GM12878 (cell line): ENCODE data around the gene UBALD2. TPM values are rescaled to one million over a fixed set of nuclear protein-coding genes. Genes with fewer than 3 reads are reported as not detected.

Source experiments
- ATAC-seq: fragments of 200-7000 bp; cut with Tn5 transposase; 3 replicates; pipeline ENCODE4 v1.9.1; 2020; ENCODE audit warnings: mild to moderate bottlenecking, moderate library complexity
- BruUV-seq: library from RNA; stranded (reverse); fragments of 400-500 nt; replicated peaks from 2 replicates; lab custom pipeline; 2021; lab: Mats Ljungman, UMichigan
- CTCF ChIA-PET: fragments of 300-600 bp; sonication (Branson Sonifier 250); formaldehyde crosslinking; extraction: SDS; loops from one replicate; lab custom pipeline; 2021; ENCODE audit warnings: inconsistent platforms; lab: Yijun Ruan, JAX
- POLR2A ChIA-PET: fragments of 350-600 bp; formaldehyde crosslinking; extraction: SDS; loops from one replicate; lab custom pipeline; 2021; ENCODE audit warnings: inconsistent platforms; lab: Charles Lee
- RAD21 ChIA-PET: fragments of 300-600 bp; sonication (Branson Sonifier 250); formaldehyde crosslinking; loops from one replicate; lab custom pipeline; 2023; ENCODE audit warnings: antibody characterized with exemption; ENCODE audit not compliant: unreplicated experiment; lab: Charles Lee
- SMC1A ChIA-PET: fragments of 300-600 bp; sonication (Branson Sonifier 250); formaldehyde crosslinking; loops from one replicate; lab custom pipeline; 2023; ENCODE audit not compliant: unreplicated experiment, uncharacterized antibody; lab: Charles Lee
- DNase-seq: peaks from one replicate; pipeline ENCODE4 v3.0.0-alpha.2; 2011; ENCODE audit warnings: low read depth, low spot score
- FAIRE-seq: peaks from 3 replicates; lab custom pipeline; 2011; peaks lifted over from hg19 to GRCh38; lab: Jason Lieb, UNC
- H2AFZ ChIP-seq: 2 replicates; pipeline ENCODE4 v1.6.0; 2011; ENCODE audit warnings: low read depth, low read length, control low read depth; ENCODE audit not compliant: control insufficient read depth
- H3K27ac ChIP-seq: 2 replicates; pipeline ENCODE4 v1.5.1; 2011; ENCODE audit warnings: control low read depth; ENCODE audit not compliant: control insufficient read depth, insufficient read depth
- H3K27me3 ChIP-seq, 2 experiments: replicated peaks in 1 of 2; 2 replicates each; pipeline versions ENCODE4 v1.6.0 to v1.6.1; 2011; ENCODE audit warnings: low read length in 1 of 2; ENCODE audit not compliant: control insufficient read depth in 2 of 2, insufficient read depth in 2 of 2
- H3K36me3 ChIP-seq, 2 experiments: 2 replicates each; pipeline ENCODE4 v1.5.1; 2011; ENCODE audit warnings: low read length in 1 of 2; ENCODE audit not compliant: control insufficient read depth in 2 of 2, insufficient read depth in 2 of 2
- H3K4me1 ChIP-seq: 2 replicates; pipeline ENCODE4 v1.6.1; 2011; ENCODE audit warnings: mild to moderate bottlenecking, low read length, moderate library complexity, mixed read lengths; ENCODE audit not compliant: control insufficient read depth, insufficient read depth
- H3K4me2 ChIP-seq: 2 replicates; pipeline ENCODE4 v1.6.0; 2011; ENCODE audit warnings: control low read depth; ENCODE audit not compliant: control insufficient read depth, insufficient read depth
- H3K4me3 ChIP-seq: fragments of 200-600 bp; sonication (generic); 2 replicates; pipeline ENCODE4 v1.5.1; 2016
- H3K79me2 ChIP-seq: 2 replicates; pipeline ENCODE4 v1.6.0; 2011; ENCODE audit warnings: low read length; ENCODE audit not compliant: control insufficient read depth, insufficient read depth
- H3K9ac ChIP-seq: 2 replicates; pipeline ENCODE4 v1.8.0; 2011; ENCODE audit warnings: low read length, control low read depth, mixed read lengths; ENCODE audit not compliant: control insufficient read depth, insufficient read depth
- H3K9me3 ChIP-seq: replicated peaks from 3 replicates; pipeline ENCODE4 v1.5.1; 2011; ENCODE audit warnings: mild to moderate bottlenecking, low read length; ENCODE audit not compliant: control insufficient read depth, insufficient read depth
- H4K20me1 ChIP-seq: 2 replicates; pipeline ENCODE4 v1.6.0; 2011; ENCODE audit not compliant: control insufficient read depth, insufficient read depth
- ATF7 ChIP-seq: fragments of 450-650 bp; IDR thresholded peaks from 2 replicates; pipeline ENCODE4 v1.6.1; 2016; ENCODE audit warnings: low read depth, mild to moderate bottlenecking
- BACH1 ChIP-seq: fragments of 450-650 bp; IDR thresholded peaks from 2 replicates; pipeline ENCODE4 v1.6.1; 2017; ENCODE audit warnings: mild to moderate bottlenecking, borderline replicate concordance
- CREB1 ChIP-seq: IDR thresholded peaks from 2 replicates; pipeline ENCODE4 v1.6.1; 2012; ENCODE audit warnings: low read depth, mild to moderate bottlenecking, inconsistent platforms
- CREM ChIP-seq: IDR thresholded peaks from 2 replicates; pipeline ENCODE4 v1.6.1; 2014; ENCODE audit warnings: antibody characterized with exemption, low read depth
- EED ChIP-seq: sonication (generic); IDR thresholded peaks from 2 replicates; pipeline ENCODE4 v1.6.1; 2016; ENCODE audit warnings: antibody characterized with exemption, low read depth
- HCFC1 ChIP-seq: fragments of 150-350 bp; IDR thresholded peaks from 2 replicates; pipeline ENCODE4 v1.6.1; 2014; ENCODE audit warnings: low read length
- IKZF2 ChIP-seq, 2 experiments: fragments of 450-650 bp; IDR thresholded peaks; 2 replicates each; pipeline ENCODE4 v1.6.1; 2017; ENCODE audit warnings: mild to moderate bottlenecking in 2 of 2, moderate library complexity in 2 of 2
- KAT2A ChIP-seq: conservative IDR thresholded peaks from 2 replicates; pipeline ENCODE4 v1.6.1; 2011; ENCODE audit warnings: low read depth, low read length; ENCODE audit not compliant: control insufficient read depth
- MEF2A ChIP-seq: IDR thresholded peaks from 2 replicates; pipeline ENCODE4 v1.6.1; 2011; ENCODE audit warnings: low read depth, mild to moderate bottlenecking, low read length, moderate library complexity; ENCODE audit not compliant: insufficient read depth
- MXI1 ChIP-seq: fragments of 150-350 bp; IDR thresholded peaks from 2 replicates; pipeline ENCODE4 v1.6.1; 2011; ENCODE audit warnings: low read depth, mild to moderate bottlenecking, inconsistent platforms, low read length, improper control_type of control experiment
- POLR2AphosphoS2 ChIP-seq: IDR thresholded peaks from 2 replicates; pipeline ENCODE4 v1.6.1; 2011; ENCODE audit warnings: low read depth, mild to moderate bottlenecking, low read length, improper control_type of control experiment, moderate library complexity
- SMAD5 ChIP-seq: IDR thresholded peaks from 2 replicates; pipeline ENCODE4 v1.6.1; 2016; ENCODE audit warnings: antibody characterized with exemption, low read depth
- SREBF2 ChIP-seq: IDR thresholded peaks from 2 replicates; pipeline ENCODE4 v1.6.1; 2012; ENCODE audit warnings: mild to moderate bottlenecking, low read length
- WGBS: methylation state at CpG from one replicate; pipeline ENCODE4 v1.1.6; 2016; ENCODE audit warnings: low lambda C conversion rate; ENCODE audit not compliant: insufficient replicate concordance, insufficient coverage; ENCODE audit errors: missing lambda C conversion rate; 5-methylcytosine and 5-hydroxymethylcytosine counted together
- in situ Hi-C: fragments of 300-500 bp; cut with MboI; formaldehyde crosslinking; loops from 9 replicates; pipeline ENCODE4 v1.14.3; 2018; ENCODE audit warnings: mixed read lengths
- intact Hi-C: fragments of 100-400 bp; cut with micrococcal nuclease; formaldehyde crosslinking; loops from one replicate; pipeline ENCODE4 v1.14.2; 2022; ENCODE audit not compliant: unreplicated experiment
- polyA plus RNA-seq, 11 experiments: library from polyadenylated mRNA; depleted of rRNA in 4 of 11; unstranded in 6 of 11; stranded (reverse) in 5 of 11; fragments of >200 nt; fragmentation: Nextera tagmentation in 4 of 11; fragmentation: Illumina TruSeq in 1 of 11; extraction: Ambion mirVana in 4 of 11; extraction: Trizol in 1 of 11; gene quantifications; 1 replicate in 1 of 11; 2 replicates in 10 of 11; pipeline versions ENCODE4 v1.2.1 to v1.2.3, GENCODE V29; 2011 to 2016; ENCODE audit warnings: inconsistent platforms in 2 of 11, missing spikeins in 2 of 11, low read depth in 1 of 11
- total RNA-seq, 4 experiments: library from RNA; depleted of rRNA in 3 of 4; stranded (reverse); fragments of >200 nt in 3 of 4; fragmentation: Illumina TruSeq in 1 of 4; extraction: Trizol in 1 of 4; gene quantifications; 2 replicates each; pipeline versions ENCODE4 v1.2.1 to v1.2.3, GENCODE V29; 2013 to 2021
- TF ChIP-seq, protein P1 (sequence below): fragments of 450-650 bp; IDR thresholded peaks from 2 replicates; pipeline ENCODE4 v1.6.1; 2014; ENCODE audit warnings: mild to moderate bottlenecking
- TF ChIP-seq, protein P2 (sequence below): IDR thresholded peaks from 2 replicates; pipeline ENCODE4 v1.6.1; 2011; ENCODE audit warnings: borderline replicate concordance, low read depth, mild to moderate bottlenecking, moderate library complexity, low read length; ENCODE audit not compliant: insufficient read depth, poor library complexity, severe bottlenecking
- TF ChIP-seq, protein P3 (sequence below): IDR thresholded peaks from 2 replicates; pipeline ENCODE4 v1.6.1; 2011; ENCODE audit warnings: mild to moderate bottlenecking, low read depth, low read length, moderate library complexity; ENCODE audit not compliant: insufficient replicate concordance
- TF ChIP-seq, protein P4 (sequence below), 3 experiments: IDR thresholded peaks in 2 of 3; conservative IDR thresholded peaks in 1 of 3; 2 replicates each; pipeline ENCODE4 v1.5.1; 2011; ENCODE audit warnings: low read depth in 3 of 3, low read length in 3 of 3, mild to moderate bottlenecking in 3 of 3, control low read depth in 2 of 3, moderate library complexity in 2 of 3, inconsistent platforms in 1 of 3, mixed read lengths in 1 of 3; ENCODE audit not compliant: control insufficient read depth in 2 of 3, insufficient read depth in 1 of 3; ENCODE audit errors: extremely low read depth in 1 of 3

The UBALD2 gene
- total and polyA plus RNA-seq, 10 of the 15 experiments (the other 5 are each of a cell fraction or from before 2014, with no cell fraction given), result 2.8 to 165 (median 20.6) TPM

DNA sequence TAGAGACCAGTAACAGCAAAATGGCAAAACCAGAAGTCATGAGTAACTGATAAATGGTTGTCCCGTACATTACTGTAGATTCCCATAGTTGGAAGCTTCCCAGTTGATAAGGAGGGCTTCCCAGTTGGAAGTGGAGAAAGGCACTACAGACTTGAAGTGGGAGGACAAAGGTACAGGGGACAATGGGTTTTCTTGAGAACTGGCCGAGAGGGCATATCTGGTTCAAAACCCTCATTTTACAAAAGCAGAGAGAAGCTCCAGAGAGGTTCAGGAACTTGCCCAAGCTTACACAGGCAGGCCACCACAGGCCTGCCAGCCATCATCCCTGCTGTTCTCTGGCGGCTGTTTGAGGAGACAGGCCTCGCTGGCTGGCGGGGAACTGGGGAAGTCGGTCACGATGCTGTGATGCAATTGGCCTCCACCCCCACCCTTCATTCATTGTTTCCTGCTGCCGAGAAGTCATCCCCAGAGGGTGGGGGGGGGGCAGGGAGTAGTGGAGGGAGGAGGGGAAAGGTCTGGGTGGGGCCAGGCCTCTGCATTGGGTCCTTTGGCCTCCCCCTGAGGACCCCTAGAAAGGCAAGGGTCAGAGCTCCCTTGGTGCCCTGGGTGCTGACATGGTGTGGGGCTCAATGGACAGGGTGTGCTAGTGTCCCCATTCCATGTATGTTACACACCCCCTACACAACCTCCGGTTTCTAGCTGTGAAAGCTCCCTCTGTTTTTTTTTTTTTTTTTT is 3.0 kb downstream of the UBALD2 start:
- peaks cover 72% of the 10 kb centered on the region for H3K79me2 ChIP-seq
- intact Hi-C loops, result loop anchor here (5.0 to 10.0 kb wide), 2 partner anchors 36 to 483 kb away; partner anchors contain the start of gene UNK
- CTCF ChIA-PET, result interaction anchor here (1.1 to 10.6 kb wide), 5 partner anchors 12 to 145 kb away, joined by 3 to 160 read pairs (median 6); no protein-coding TSS in a partner anchor
- 2% methylated on average over 9 of the region's 9 CpGs for WGBS
- H3K9me3 ChIP-seq, result no peaks in the 10 kb centered on the region
- in situ Hi-C loops, result loop anchor here (25.0 kb wide), 2 partner anchors 1194 to 1894 kb away; partner anchors contain the start of gene SYNGR2
- POLR2A ChIA-PET, result interaction anchor here (0.7 to 17.9 kb wide), 7 partner anchors 6 to 146 kb away, joined by 3 to 427 read pairs (median 9); partner anchors contain the start of genes RNF157 and UBALD2
- H3K36me3 ChIP-seq, result no peaks in the 10 kb centered on the region; a peak in 1 of 4 replicates
- H3K27ac ChIP-seq, result peak overlapping the region; percentile 99
- TSS peak; percentile 86 for BruUV-seq
- peak overlapping the region; percentile 84 for H3K4me3 ChIP-seq
- H4K20me1 ChIP-seq, result no peaks in the 10 kb centered on the region
- H2AFZ ChIP-seq, result no peak overlapping the region
- SMC1A ChIA-PET, result interaction anchor here (2.2 to 10.2 kb wide), 8 partner anchors 11 to 143 kb away, joined by 11 to 152 read pairs (median 16); no protein-coding TSS in a partner anchor
- no peaks in the 10 kb centered on the region for H3K27me3 ChIP-seq
- DNase-seq (peak; percentile 76), ATAC-seq (peak; percentile 6), FAIRE-seq (peak; percentile 72)
- RAD21 ChIA-PET, result interaction anchor here (0.7 to 18.5 kb wide), 13 partner anchors 9 to 364 kb away, joined by 3 to 419 read pairs (median 6); partner anchors contain the start of genes MRPL38 and PRPSAP1
- H3K4me2 ChIP-seq, result peak overlapping the region; percentile 99
- H3K4me1 ChIP-seq, result peaks cover 49% of the 10 kb centered on the region
- peak overlapping the region; percentile 93 for H3K9ac ChIP-seq
- TF ChIP-seq SREBF2 (no peak), IKZF2 (IDR thresholded peaks at IDR 0.05) (peak; percentile 46; a peak in 1 of 4 replicates), CREM (peak; percentile 75), EED (0 out of 2 replicates have a peak, but pooled peaks have one; percentile 15), ATF7 (peak; percentile 51), MEF2A (0 out of 2 replicates have a peak, but pooled peaks have one; percentile 51), KAT2A (no peak), POLR2AphosphoS2 (peak; percentile 95), CREB1 (no peak), BACH1 (peak; percentile 71), SMAD5 (peak; percentile 27; the same call in 1 of the 2 replicates), HCFC1 (no peak), MXI1 (no peak)
- TF ChIP-seq, protein P1, sequence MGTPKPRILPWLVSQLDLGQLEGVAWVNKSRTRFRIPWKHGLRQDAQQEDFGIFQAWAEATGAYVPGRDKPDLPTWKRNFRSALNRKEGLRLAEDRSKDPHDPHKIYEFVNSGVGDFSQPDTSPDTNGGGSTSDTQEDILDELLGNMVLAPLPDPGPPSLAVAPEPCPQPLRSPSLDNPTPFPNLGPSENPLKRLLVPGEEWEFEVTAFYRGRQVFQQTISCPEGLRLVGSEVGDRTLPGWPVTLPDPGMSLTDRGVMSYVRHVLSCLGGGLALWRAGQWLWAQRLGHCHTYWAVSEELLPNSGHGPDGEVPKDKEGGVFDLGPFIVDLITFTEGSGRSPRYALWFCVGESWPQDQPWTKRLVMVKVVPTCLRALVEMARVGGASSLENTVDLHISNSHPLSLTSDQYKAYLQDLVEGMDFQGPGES, result no peak
- TF ChIP-seq, protein P2, sequence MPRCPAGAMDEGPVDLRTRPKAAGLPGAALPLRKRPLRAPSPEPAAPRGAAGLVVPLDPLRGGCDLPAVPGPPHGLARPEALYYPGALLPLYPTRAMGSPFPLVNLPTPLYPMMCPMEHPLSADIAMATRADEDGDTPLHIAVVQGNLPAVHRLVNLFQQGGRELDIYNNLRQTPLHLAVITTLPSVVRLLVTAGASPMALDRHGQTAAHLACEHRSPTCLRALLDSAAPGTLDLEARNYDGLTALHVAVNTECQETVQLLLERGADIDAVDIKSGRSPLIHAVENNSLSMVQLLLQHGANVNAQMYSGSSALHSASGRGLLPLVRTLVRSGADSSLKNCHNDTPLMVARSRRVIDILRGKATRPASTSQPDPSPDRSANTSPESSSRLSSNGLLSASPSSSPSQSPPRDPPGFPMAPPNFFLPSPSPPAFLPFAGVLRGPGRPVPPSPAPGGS, result peak; percentile 43
- TF ChIP-seq, protein P3, sequence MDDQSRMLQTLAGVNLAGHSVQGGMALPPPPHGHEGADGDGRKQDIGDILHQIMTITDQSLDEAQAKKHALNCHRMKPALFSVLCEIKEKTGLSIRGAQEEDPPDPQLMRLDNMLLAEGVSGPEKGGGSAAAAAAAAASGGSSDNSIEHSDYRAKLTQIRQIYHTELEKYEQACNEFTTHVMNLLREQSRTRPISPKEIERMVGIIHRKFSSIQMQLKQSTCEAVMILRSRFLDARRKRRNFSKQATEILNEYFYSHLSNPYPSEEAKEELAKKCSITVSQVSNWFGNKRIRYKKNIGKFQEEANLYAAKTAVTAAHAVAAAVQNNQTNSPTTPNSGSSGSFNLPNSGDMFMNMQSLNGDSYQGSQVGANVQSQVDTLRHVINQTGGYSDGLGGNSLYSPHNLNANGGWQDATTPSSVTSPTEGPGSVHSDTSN, result peak; percentile 23
- TF ChIP-seq, protein P4, sequence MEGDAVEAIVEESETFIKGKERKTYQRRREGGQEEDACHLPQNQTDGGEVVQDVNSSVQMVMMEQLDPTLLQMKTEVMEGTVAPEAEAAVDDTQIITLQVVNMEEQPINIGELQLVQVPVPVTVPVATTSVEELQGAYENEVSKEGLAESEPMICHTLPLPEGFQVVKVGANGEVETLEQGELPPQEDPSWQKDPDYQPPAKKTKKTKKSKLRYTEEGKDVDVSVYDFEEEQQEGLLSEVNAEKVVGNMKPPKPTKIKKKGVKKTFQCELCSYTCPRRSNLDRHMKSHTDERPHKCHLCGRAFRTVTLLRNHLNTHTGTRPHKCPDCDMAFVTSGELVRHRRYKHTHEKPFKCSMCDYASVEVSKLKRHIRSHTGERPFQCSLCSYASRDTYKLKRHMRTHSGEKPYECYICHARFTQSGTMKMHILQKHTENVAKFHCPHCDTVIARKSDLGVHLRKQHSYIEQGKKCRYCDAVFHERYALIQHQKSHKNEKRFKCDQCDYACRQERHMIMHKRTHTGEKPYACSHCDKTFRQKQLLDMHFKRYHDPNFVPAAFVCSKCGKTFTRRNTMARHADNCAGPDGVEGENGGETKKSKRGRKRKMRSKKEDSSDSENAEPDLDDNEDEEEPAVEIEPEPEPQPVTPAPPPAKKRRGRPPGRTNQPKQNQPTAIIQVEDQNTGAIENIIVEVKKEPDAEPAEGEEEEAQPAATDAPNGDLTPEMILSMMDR (IDR thresholded peaks at IDR 0.05 in 2 of 3, conservative IDR thresholded peaks at IDR 0.05 in 1 of 3; ENCODE audit: control insufficient read depth in 2 of 3, extremely low read depth in 1 of 3, insufficient read depth in 1 of 3, low read depth in 3 of 3, low read length in 3 of 3), result no peak
